Peyer's patch (tissue), 4 donors: ENCODE results near the gene ZNF718. TPM values are rescaled to one million over a fixed set of nuclear protein-coding genes. Genes with fewer than 3 reads are reported as not detected.

Source experiments
- DNase-seq, 3 donors: peaks; one replicate each; pipeline ENCODE4 v3.0.0-alpha.2; 2017 to 2019
- H3K27ac ChIP-seq, 4 donors: fragments of 200-600 bp; sonication (generic); one replicate each; pipeline ENCODE4 v1.5.1; 2016 to 2019
- H3K27me3 ChIP-seq, 2 donors: fragments of 200-600 bp; sonication (generic); one replicate each; pipeline ENCODE4 v1.5.1; 2019
- H3K36me3 ChIP-seq, 3 donors: fragments of 200-600 bp; sonication (generic); one replicate each; pipeline ENCODE4 v1.5.1; 2016 to 2019
- H3K4me1 ChIP-seq, 4 donors: fragments of 200-600 bp; sonication (generic); one replicate each; pipeline ENCODE4 v1.5.1; 2016 to 2019
- H3K4me3 ChIP-seq, 4 donors: fragments of 200-600 bp; sonication (generic); 1 replicate in 3 of 4; 2 replicates in 1 of 4; pipeline ENCODE4 v1.5.1; 2016 to 2019; ENCODE audit warnings: mild to moderate bottlenecking in 1 of 4
- H3K9me3 ChIP-seq, 4 donors: fragments of 200-600 bp; sonication (generic); one replicate each; pipeline ENCODE4 v1.5.1; 2016 to 2019; ENCODE audit warnings: mild to moderate bottlenecking in 1 of 4
- CTCF ChIP-seq, 6 experiments: fragments of 450-650 bp in 4 of 6; fragments of 200-600 bp in 2 of 6; sonication (generic) in 1 of 6; IDR thresholded peaks; one replicate each; pipeline ENCODE4 v1.5.1; 2017 to 2019; ENCODE audit warnings: antibody characterized with exemption in 6 of 6, mild to moderate bottlenecking in 3 of 6, moderate library complexity in 1 of 6
- POLR2A ChIP-seq, 2 donors: fragments of 450-650 bp; IDR thresholded peaks; one replicate each; pipeline ENCODE4 v1.5.1; 2017; ENCODE audit warnings: antibody characterized with exemption in 2 of 2, mild to moderate bottlenecking in 2 of 2, moderate library complexity in 2 of 2
- total RNA-seq, 4 donors: library from RNA; depleted of rRNA; stranded (reverse); fragments of >200 nt; gene quantifications; one replicate each; pipeline ENCODE4 v1.1.0, GENCODE V29; 2016

Gene ZNF718
- total RNA-seq, 4 donors from 2014 or later: 3.5 to 15.7 (median 9.2) TPM

- Histone ChIP-seq H3K4me3 (peak overlapping the region in 1 of 4 donors; percentile 31), H3K9me3 (peaks cover 0 to 25% (median 7%) of the 10 kb centered on the region in 4 donors), H3K4me1 (peaks cover 0 to 6% (median 0%) of the 10 kb centered on the region in 4 donors), H3K27me3 (peaks cover 0 to 7% of the 10 kb centered on the region in 2 donors), H3K27ac (no peak overlapping the region), H3K36me3 (no peaks in the 10 kb centered on the region)
- TF ChIP-seq POLR2A (IDR thresholded peaks at IDR 0.05): no peak
- TF ChIP-seq CTCF (IDR thresholded peaks at IDR 0.05): no peak
- no peak for DNase-seq
Observed at GRCh38 chr4:107444-108429, 16.6 kb upstream of the ZNF718 start.

- peaks cover 0 to 12% (median 3%) of the 10 kb centered on the region in 4 donors for H3K9me3 ChIP-seq
- H3K36me3 ChIP-seq: no peaks in the 10 kb centered on the region
- no peak overlapping the region for H3K27ac ChIP-seq
Observed at GRCh38 chr4:112771-113170, 11.5 kb upstream of the ZNF718 start.

GRCh38 chr4:113732-114131, 10.6 kb upstream of the ZNF718 start:
- H3K4me3 ChIP-seq: no peak overlapping the region
- DNase-seq: no peak
- H3K9me3 ChIP-seq: peaks cover 0 to 4% (median 2%) of the 10 kb centered on the region in 4 donors
- no peaks in the 10 kb centered on the region for H3K27me3 ChIP-seq
- no peak overlapping the region for H3K27ac ChIP-seq
- H3K4me1 ChIP-seq: no peaks in the 10 kb centered on the region
- TF ChIP-seq CTCF (IDR thresholded peaks at IDR 0.05) (no peak), POLR2A (IDR thresholded peaks at IDR 0.05) (no peak)
- H3K36me3 ChIP-seq: no peaks in the 10 kb centered on the region

More at GRCh38 chr4:112771-113170, 11.5 kb upstream of the ZNF718 start:
- no peak for DNase-seq
- Histone ChIP-seq H3K27me3 (peaks cover 0 to 1% of the 10 kb centered on the region in 2 donors), H3K4me3 (no peak overlapping the region), H3K4me1 (no peaks in the 10 kb centered on the region)
- no peak for TF ChIP-seq POLR2A (IDR thresholded peaks at IDR 0.05)
- no peak for TF ChIP-seq CTCF (IDR thresholded peaks at IDR 0.05)

- DNase-seq: no peak
Observed at GRCh38 chr4:114149-114548, 10.2 kb upstream of the ZNF718 start.

GRCh38 chr4:116499-116898, 7.8 kb upstream of the ZNF718 start:
- Histone ChIP-seq H3K27me3 (no peaks in the 10 kb centered on the region), H3K36me3 (no peaks in the 10 kb centered on the region), H3K4me3 (no peak overlapping the region), H3K27ac (no peak overlapping the region), H3K4me1 (no peaks in the 10 kb centered on the region), H3K9me3 (peaks cover 0 to 9% (median 0%) of the 10 kb centered on the region in 4 donors)
- DNase-seq: no peak
- TF ChIP-seq POLR2A (IDR thresholded peaks at IDR 0.05) (no peak), CTCF (IDR thresholded peaks at IDR 0.05) (no peak)

More at GRCh38 chr4:114149-114548, 10.2 kb upstream of the ZNF718 start:
- Histone ChIP-seq H3K4me3 (no peak overlapping the region), H3K27ac (no peak overlapping the region), H3K36me3 (no peaks in the 10 kb centered on the region), H3K9me3 (no peaks in the 10 kb centered on the region), H3K4me1 (no peaks in the 10 kb centered on the region), H3K27me3 (no peaks in the 10 kb centered on the region)
- TF ChIP-seq CTCF (IDR thresholded peaks at IDR 0.05) (no peak), POLR2A (IDR thresholded peaks at IDR 0.05) (no peak)
